Heart right ventricle (tissue), 16 donors: Measurements from ENCODE around the gene GPN1. TPM values are rescaled to one million over a fixed set of nuclear protein-coding genes. Genes with fewer than 3 reads are reported as not detected.

Source experiments
- ATAC-seq, 8 donors: fragments of 200-7000 bp; cut with Tn5 transposase; one replicate each; pipeline ENCODE4 v1.9.1; 2020; ENCODE audit warnings: mild to moderate bottlenecking in 8 of 8, moderate library complexity in 8 of 8, moderate number of reproducible peaks in 1 of 8
- DNase-seq, 2 donors: peaks; one replicate each; pipeline ENCODE4 v3.0.0-alpha.2; 2020
- H3K27ac ChIP-seq, 10 donors: fragments of 200-600 bp; sonication (generic) in 2 of 10; one replicate each; pipeline versions ENCODE4 v1.5.0 to v1.8.0; 2020 to 2022; ENCODE audit warnings: mild to moderate bottlenecking in 3 of 10
- H3K27me3 ChIP-seq, 7 donors: fragments of 200-600 bp; one replicate each; pipeline ENCODE4 v1.8.0; 2021 to 2022; ENCODE audit warnings: mild to moderate bottlenecking in 2 of 7
- H3K36me3 ChIP-seq, 9 donors: fragments of 200-600 bp; sonication (generic) in 1 of 9; one replicate each; pipeline versions ENCODE4 v1.5.0 to v1.8.0; 2020 to 2022; ENCODE audit warnings: mild to moderate bottlenecking in 2 of 9
- H3K4me1 ChIP-seq, 9 donors: fragments of 200-600 bp; sonication (generic) in 1 of 9; one replicate each; pipeline versions ENCODE4 v1.5.0 to v1.8.0; 2020 to 2022; ENCODE audit warnings: mild to moderate bottlenecking in 4 of 9
- H3K4me3 ChIP-seq, 10 donors: fragments of 200-600 bp; sonication (generic) in 2 of 10; one replicate each; pipeline versions ENCODE4 v1.5.0 to v1.8.0; 2020 to 2022; ENCODE audit warnings: mild to moderate bottlenecking in 7 of 10, moderate library complexity in 2 of 10
- H3K9me3 ChIP-seq, 11 donors: fragments of 200-600 bp in 10 of 11; sonication (generic) in 2 of 11; one replicate each; pipeline versions ENCODE4 v1.5.0 to v1.8.0; 2013 to 2022; ENCODE audit warnings: mild to moderate bottlenecking in 2 of 11, control low read depth in 1 of 11, moderate library complexity in 1 of 11
- CTCF ChIP-seq, 9 donors: fragments of 200-600 bp; sonication (generic) in 2 of 9; IDR thresholded peaks; one replicate each; pipeline versions ENCODE4 v1.5.0 to v1.8.0; 2021 to 2022; ENCODE audit warnings: antibody characterized with exemption in 9 of 9, mild to moderate bottlenecking in 5 of 9, moderate library complexity in 1 of 9
- WGBS, 2 donors: extraction: QIAGEN DNeasy Blood & Tissue Kit; methylation state at CpG; one replicate each; pipeline ENCODE4 v1.1.7; 2013; ENCODE audit warnings: inconsistent platforms in 1 of 2; 5-methylcytosine and 5-hydroxymethylcytosine counted together
- intact Hi-C, 10 donors: fragments of 100-400 bp; cut with DNase I; formaldehyde crosslinking; loops; one replicate each; pipeline versions ENCODE4 v1.11.1 to v1.14.2; 2022
- polyA plus RNA-seq, 2 donors: library from polyadenylated mRNA; stranded (reverse); fragments of 200-250 nt; gene quantifications; one replicate each; pipeline ENCODE4 v1.2.3, GENCODE V29; 2013
- total RNA-seq, 10 donors: library from RNA; stranded (reverse); fragmentation: NEBNext Ultra II Directional in 3 of 10; extraction: Animal tissue kit (Norgen Biotek cat#: 25700) in 3 of 10; gene quantifications; one replicate each; pipeline versions ENCODE4 v1.2.1 to v1.2.4, GENCODE V29; 2021 to 2023
- donor health status: Arrhythmogenic right ventricular cardiomyopathy.
- donor health status: ischemic (EF 13 %, LVEDD 7.1; RV severe dilation, severe dysfunction).
- donor health status: healthy with polysubstance abuse.
- donor health status: DM: no; HTN: yes; CAD: no.
- donor health status: DM: no; HTN: no; CAD: no.
- donor health status: ischemic (EF 25% LVEDD 6.9; RV normal size, moderate dysfunction).
- donor health status: ischemic (EF 25% LVEDD 5.7; RV mildly dilated, moderate dysfunction).
- donor health status: healthy.
- donor health status: DM: yes; HTN: yes; CAD: no.
- donor health status: Ischemic cardiomyopathy.
- donor health status: ischemic (EF 35%, LVEDD 5.7; RV mildly dilated, moderate dysfunction).
- donor health status: nonischemic (EF 11% LVEDD 7.7; RV severe dilation, severe dysfunction).
- donor health status: DM: yes; HTN: yes; CAD: no.
- donor health status: PGD.
- donor health status: ischemic (EF 29% LVEDD 5.4; RV normal size, mild dysfunction).
- donor health status: nonischemic (EF 23%, LVEDD 6.1; RV moderate dilation, normal function).

The GPN1 gene
- total and polyA plus RNA-seq, 12 donors = 6.5 to 25.6 (median 19.7) TPM

- no peaks in the 10 kb centered on the region for H3K4me1 ChIP-seq
- intact Hi-C loops = no loop called here
- no peak overlapping the region for H3K27ac ChIP-seq
- ATAC-seq (no peak), DNase-seq (no peak)
- no peak for TF ChIP-seq CTCF (IDR thresholded peaks at IDR 0.05)
- WGBS, 2 donors = 94 to 95% methylated on average over 1 of the region's 1 CpG
- no peaks in the 10 kb centered on the region for H3K9me3 ChIP-seq
- peaks cover 0 to 100% (median 83%) of the 10 kb centered on the region in 9 donors for H3K36me3 ChIP-seq
- no peaks in the 10 kb centered on the region for H3K27me3 ChIP-seq
- no peak overlapping the region for H3K4me3 ChIP-seq
Observed at GRCh38 chr2:27652790-27653189, 23.9 kb downstream of the GPN1 start.

GRCh38 chr2:27653397-27653796, 24.5 kb downstream of the GPN1 start:
- no peak overlapping the region for H3K27ac ChIP-seq
- H3K4me3 ChIP-seq = no peak overlapping the region
- DNase-seq (no peak), ATAC-seq (no peak)
- peaks cover 0 to 100% (median 77%) of the 10 kb centered on the region in 9 donors for H3K36me3 ChIP-seq
- no peaks in the 10 kb centered on the region for H3K9me3 ChIP-seq
- intact Hi-C loops = no loop called here
- H3K27me3 ChIP-seq = no peaks in the 10 kb centered on the region
- peaks cover 0 to 4% (median 0%) of the 10 kb centered on the region in 9 donors for H3K4me1 ChIP-seq
- WGBS, 2 donors = 90 to 93% methylated on average over 2 of the region's 2 CpGs
- no peak for TF ChIP-seq CTCF (IDR thresholded peaks at IDR 0.05)

GRCh38 chr2:27655155-27655951, 26.5 kb downstream of the GPN1 start:
- ATAC-seq (no peak), DNase-seq (no peak)
- Histone ChIP-seq H3K9me3 (no peaks in the 10 kb centered on the region), H3K4me3 (no peak overlapping the region), H3K27me3 (no peaks in the 10 kb centered on the region), H3K36me3 (peaks cover 0 to 100% (median 75%) of the 10 kb centered on the region in 9 donors), H3K4me1 (peaks cover 0 to 14% (median 0%) of the 10 kb centered on the region in 9 donors), H3K27ac (no peak overlapping the region)
- intact Hi-C loops = no loop called here
- TF ChIP-seq CTCF (IDR thresholded peaks at IDR 0.05) = no peak
- 74 to 75% methylated on average over 7 of the region's 7 CpGs for WGBS, 2 donors

GRCh38 chr2:27661371-27661770, 32.5 kb downstream of the GPN1 start:
- DNase-seq (no peak), ATAC-seq (no peak)
- TF ChIP-seq CTCF (IDR thresholded peaks at IDR 0.05) = no peak
- WGBS, 2 donors = 90 to 97% methylated on average over 1 of the region's 1 CpG
- Histone ChIP-seq H3K36me3 (peaks cover 0 to 71% (median 41%) of the 10 kb centered on the region in 9 donors), H3K4me1 (peaks cover 0 to 45% (median 31%) of the 10 kb centered on the region in 9 donors), H3K4me3 (no peak overlapping the region), H3K27ac (no peak overlapping the region), H3K27me3 (no peaks in the 10 kb centered on the region), H3K9me3 (no peaks in the 10 kb centered on the region)
- intact Hi-C loops = no loop called here
